Transverse colon (tissue), 4 donors: ENCODE data around the gene ANKH. TPM values are rescaled to one million over a fixed set of nuclear protein-coding genes. Genes with fewer than 3 reads are reported as not detected.

ENCODE experiments used
- DNase-seq: peaks from one replicate; pipeline ENCODE4 v3.0.0-alpha.2; 2019
- H3K27ac ChIP-seq, 4 donors: fragments of 200-600 bp; sonication (generic); 2 replicates each; pipeline ENCODE4 v1.5.1; 2016 to 2018; ENCODE audit warnings: inconsistent platforms in 4 of 4
- H3K27me3 ChIP-seq: fragments of 200-600 bp; sonication (generic); 2 replicates; pipeline ENCODE4 v1.5.1; 2017; ENCODE audit warnings: inconsistent platforms
- H3K36me3 ChIP-seq, 4 donors: fragments of 200-600 bp; sonication (generic); 2 replicates each; pipeline ENCODE4 v1.5.1; 2017 to 2019; ENCODE audit warnings: inconsistent platforms in 4 of 4
- H3K4me1 ChIP-seq, 4 donors: fragments of 200-600 bp; sonication (generic); 2 replicates each; pipeline ENCODE4 v1.5.1; 2017 to 2020; ENCODE audit warnings: inconsistent platforms in 4 of 4
- H3K4me3 ChIP-seq, 4 donors: fragments of 200-600 bp; sonication (generic); 1 replicate in 1 of 4; 2 replicates in 3 of 4; pipeline versions ENCODE4 v1.5.1 to v1.6.1; 2017 to 2019; ENCODE audit warnings: inconsistent platforms in 4 of 4
- H3K9me3 ChIP-seq, 2 donors: fragments of 200-600 bp; sonication (generic); 2 replicates each; pipeline ENCODE4 v1.5.1; 2017 to 2019; ENCODE audit warnings: inconsistent platforms in 2 of 2
- CTCF ChIP-seq, 5 experiments: fragments of 200-600 bp in 3 of 5; fragments of 450-650 bp in 2 of 5; sonication (generic) in 3 of 5; IDR thresholded peaks; 1 replicate in 2 of 5; 2 replicates in 3 of 5; pipeline ENCODE4 v1.5.1; 2016 to 2017; ENCODE audit warnings: antibody characterized with exemption in 5 of 5, inconsistent platforms in 3 of 5, mild to moderate bottlenecking in 2 of 5, moderate library complexity in 1 of 5
- EP300 ChIP-seq: sonication (generic); formaldehyde crosslinking; IDR thresholded peaks from one replicate; pipeline ENCODE4 v1.6.1; 2017; ENCODE audit warnings: antibody characterized with exemption, low read depth
- POLR2A ChIP-seq: fragments of 450-650 bp; IDR thresholded peaks from one replicate; pipeline ENCODE4 v1.6.1; 2016; ENCODE audit warnings: antibody characterized with exemption, mild to moderate bottlenecking, moderate library complexity
- POLR2AphosphoS5 ChIP-seq, 3 donors: sonication (generic); formaldehyde crosslinking; IDR thresholded peaks; one replicate each; pipeline ENCODE4 v1.6.1; 2016; ENCODE audit warnings: antibody characterized with exemption in 3 of 3
- WGBS, 2 donors: methylation state at CpG; one replicate each; pipeline ENCODE4 v1.1.5; 2018; ENCODE audit warnings: low coverage in 1 of 2; 5-methylcytosine and 5-hydroxymethylcytosine counted together
- in situ Hi-C, 4 donors: fragments of 200-750 bp; cut with MboI; loops; one replicate each; pipeline versions ENCODE4 v1.15.0 to v1.15.1; 2017; ENCODE audit warnings: low sequenced_read_pairs in 3 of 4, low pct_ligation_motif_present in 1 of 4, low pct_unique_long_range_greater_than_20kb in 1 of 4
- intact Hi-C: fragments of 100-400 bp; cut with DNase I; formaldehyde crosslinking; loops from one replicate; pipeline ENCODE4 v1.15.1; 2023; ENCODE audit warnings: low total_unique reads
- total RNA-seq, 4 donors: library from RNA; depleted of rRNA; stranded (reverse); fragments of >200 nt; gene quantifications; one replicate each; pipeline ENCODE4 v1.1.0, GENCODE V29; 2016

ANKH gene
- total RNA-seq, 4 donors from 2014 or later: 24.7 to 96.5 (median 69.4) TPM

GRCh38 chr5:14848385-14848784 lies 23.2 kb downstream of the ANKH start:
- no peaks in the 10 kb centered on the region for H3K27me3 ChIP-seq
- no peaks in the 10 kb centered on the region for H3K36me3 ChIP-seq
- no peaks in the 10 kb centered on the region for H3K9me3 ChIP-seq
- in situ Hi-C loops (no loop called here), intact Hi-C loops (no loop called here)
- H3K4me3 ChIP-seq: no peak overlapping the region
- no peak for DNase-seq
- TF ChIP-seq POLR2AphosphoS5 (IDR thresholded peaks at IDR 0.05): no peak
- TF ChIP-seq CTCF (IDR thresholded peaks at IDR 0.05): no peak
- 80 to 94% methylated on average over 3 to 21 of the region's 21 CpGs for WGBS, 2 donors
- no peak overlapping the region for H3K27ac ChIP-seq
- H3K4me1 ChIP-seq: no peaks in the 10 kb centered on the region

GRCh38 chr5:14847471-14847870 lies 24.1 kb downstream of the ANKH start:
- no peak overlapping the region for H3K4me3 ChIP-seq
- no peak for DNase-seq
- H3K36me3 ChIP-seq: no peaks in the 10 kb centered on the region
- no peaks in the 10 kb centered on the region for H3K4me1 ChIP-seq
- in situ Hi-C loops: no loop called here
- 90 to 93% methylated on average over 1 to 5 of the region's 5 CpGs for WGBS, 2 donors
- TF ChIP-seq CTCF (IDR thresholded peaks at IDR 0.05): no peak
- no peak for TF ChIP-seq POLR2AphosphoS5 (IDR thresholded peaks at IDR 0.05)
- TF ChIP-seq EP300: no peak
- no peak for TF ChIP-seq POLR2A
- intact Hi-C loops: no loop called here
- H3K27ac ChIP-seq: no peak overlapping the region
- H3K9me3 ChIP-seq: no peaks in the 10 kb centered on the region
- no peaks in the 10 kb centered on the region for H3K27me3 ChIP-seq

GRCh38 chr5:14842117-14842516 lies 29.5 kb downstream of the ANKH start:
- TF ChIP-seq EP300: no peak
- no peak for TF ChIP-seq POLR2A
- TF ChIP-seq CTCF (IDR thresholded peaks at IDR 0.05): no peak
- TF ChIP-seq POLR2AphosphoS5 (IDR thresholded peaks at IDR 0.05): no peak
- WGBS, 2 donors: 93% methylated on average over 4 of the region's 4 CpGs; no CpG with 5 or more reads in 1 of the 2 donors
- intact Hi-C loops: no loop called here

GRCh38 chr5:14840624-14841023 lies 31.0 kb downstream of the ANKH start:
- Histone ChIP-seq H3K9me3 (no peaks in the 10 kb centered on the region), H3K27ac (no peak overlapping the region), H3K27me3 (no peaks in the 10 kb centered on the region), H3K36me3 (no peaks in the 10 kb centered on the region), H3K4me1 (no peaks in the 10 kb centered on the region), H3K4me3 (no peak overlapping the region)
- no peak for DNase-seq
- intact Hi-C loops (no loop called here), in situ Hi-C loops (no loop called here)
- TF ChIP-seq CTCF (IDR thresholded peaks at IDR 0.05): no peak
- no peak for TF ChIP-seq EP300
- no peak for TF ChIP-seq POLR2AphosphoS5 (IDR thresholded peaks at IDR 0.05)
- no peak for TF ChIP-seq POLR2A
- 91 to 92% methylated on average over 3 of the region's 3 CpGs for WGBS, 2 donors

More at GRCh38 chr5:14842117-14842516, 29.5 kb downstream of the ANKH start:
- Histone ChIP-seq H3K9me3 (no peaks in the 10 kb centered on the region), H3K27ac (no peak overlapping the region), H3K4me3 (no peak overlapping the region), H3K4me1 (no peaks in the 10 kb centered on the region), H3K36me3 (no peaks in the 10 kb centered on the region), H3K27me3 (no peaks in the 10 kb centered on the region)
- in situ Hi-C loops: no loop called here
- no peak for DNase-seq
